Panc1 (cell line): ENCODE measurements around the gene ATP13A4. TPM values are rescaled to one million over a fixed set of nuclear protein-coding genes. Genes with fewer than 3 reads are reported as not detected.

Experiments
- ATAC-seq: fragments of 200-7000 bp; cut with Tn5 transposase; 2 replicates; pipeline ENCODE4 v1.9.1; 2020; ENCODE audit warnings: mild to moderate bottlenecking, moderate library complexity
- BruUV-seq: library from RNA; stranded (reverse); fragments of 400-500 nt; replicated peaks from 2 replicates; lab custom pipeline; 2021; lab: Mats Ljungman, UMichigan
- CTCF ChIA-PET: fragments of 300-600 bp; sonication (Branson Sonifier 250); formaldehyde crosslinking; loops from one replicate; lab custom pipeline; 2022; ENCODE audit warnings: antibody characterized with exemption; lab: Charles Lee
- POLR2A ChIA-PET: fragments of 300-600 bp; sonication (Branson Sonifier 250); formaldehyde crosslinking; loops from one replicate; lab custom pipeline; 2022; ENCODE audit warnings: antibody characterized with exemption; lab: Charles Lee
- DNase-seq: peaks from one replicate; pipeline ENCODE4 v3.0.0-alpha.2; 2010; ENCODE audit warnings: low read depth, low spot score
- H3K27ac ChIP-seq: 2 replicates; pipeline ENCODE4 v1.5.1; 2011; ENCODE audit warnings: mild to moderate bottlenecking, low read length, inconsistent platforms
- H3K27me3 ChIP-seq: fragments of 200-500 bp; sonication (Bioruptor generic); 2 replicates; pipeline ENCODE4 v1.6.0; 2014; ENCODE audit warnings: low read length, inconsistent platforms; ENCODE audit not compliant: control insufficient read depth, insufficient read depth
- H3K36me3 ChIP-seq: fragments of 200-500 bp; sonication (Bioruptor generic); 2 replicates; pipeline ENCODE4 v1.5.1; 2014; ENCODE audit warnings: inconsistent platforms, mild to moderate bottlenecking, low read length, moderate library complexity; ENCODE audit not compliant: control insufficient read depth, insufficient read depth
- H3K4me1 ChIP-seq: 2 replicates; pipeline ENCODE4 v1.5.1; 2011; ENCODE audit warnings: inconsistent platforms, mild to moderate bottlenecking, low read length, moderate library complexity; ENCODE audit not compliant: control insufficient read depth, insufficient read depth
- H3K4me3 ChIP-seq, 2 experiments: 2 replicates each; pipeline ENCODE4 v1.5.1; 2011 to 2012; ENCODE audit warnings: low read depth in 2 of 2, low read length in 2 of 2, mild to moderate bottlenecking in 2 of 2, inconsistent platforms in 1 of 2, moderate library complexity in 1 of 2
- H3K9me3 ChIP-seq: fragments of 200-500 bp; sonication (Bioruptor generic); 2 replicates; pipeline ENCODE4 v1.5.1; 2014; ENCODE audit warnings: low read depth, mild to moderate bottlenecking, inconsistent platforms, low read length, moderate library complexity; ENCODE audit not compliant: control insufficient read depth, insufficient read depth
- CTCF ChIP-seq: fragments of 450-650 bp; IDR thresholded peaks from 2 replicates; pipeline ENCODE4 v1.5.1; 2017; ENCODE audit warnings: mild to moderate bottlenecking
- POLR2AphosphoS5 ChIP-seq: IDR thresholded peaks from 2 replicates; pipeline ENCODE4 v1.6.1; 2012; ENCODE audit warnings: mild to moderate bottlenecking, low read depth, low read length, moderate library complexity
- REST ChIP-seq, 2 experiments: IDR thresholded peaks; 2 replicates each; pipeline ENCODE4 v1.6.1; 2011 to 2012; ENCODE audit warnings: low read depth in 2 of 2, control low read depth in 1 of 2, low read length in 1 of 2, mild to moderate bottlenecking in 1 of 2, moderate library complexity in 1 of 2; ENCODE audit not compliant: insufficient read depth in 1 of 2
- SIN3A ChIP-seq: IDR thresholded peaks from 2 replicates; pipeline ENCODE4 v1.6.1; 2012; ENCODE audit warnings: low read depth, mild to moderate bottlenecking, low read length, moderate library complexity, borderline replicate concordance; ENCODE audit not compliant: insufficient read depth
- TCF7L2 ChIP-seq: IDR thresholded peaks from 2 replicates; pipeline ENCODE4 v1.6.1; 2011; ENCODE audit warnings: mild to moderate bottlenecking, low read depth, low read length, inconsistent platforms
- in situ Hi-C: cut with HindIII; loops from 2 replicates; pipeline ENCODE4 v1.10.0; 2016; ENCODE audit warnings: low sequenced_read_pairs, low pct_unique_long_range_greater_than_20kb
- intact Hi-C: fragments of 100-400 bp; cut with micrococcal nuclease; formaldehyde crosslinking; loops from one replicate; pipeline ENCODE4 v1.10.0; 2022; ENCODE audit not compliant: unreplicated experiment
- total RNA-seq: library from RNA; stranded (reverse); gene quantifications from one replicate; pipeline ENCODE4 v1.2.1, GENCODE V29; 2021; ENCODE audit not compliant: unreplicated experiment

The ATP13A4 gene
- total RNA-seq, 1 experiment from 2014 or later, result not detected

- ChIA-PET CTCF (no interaction called here), POLR2A (interaction anchor here (0.5 kb wide), 1 partner anchor 776 kb away, joined by 3 read pairs; no protein-coding TSS in a partner anchor)
- no peak for DNase-seq
- intact Hi-C loops, result no loop called here
- Histone ChIP-seq H3K4me3 (no peak overlapping the region), H3K36me3 (no peaks in the 10 kb centered on the region), H3K9me3 (no peaks in the 10 kb centered on the region), H3K27ac (no peak overlapping the region), H3K4me1 (no peaks in the 10 kb centered on the region), H3K27me3 (peaks cover 3% of the 10 kb centered on the region; the same call in 1 of the 2 replicates)
- in situ Hi-C loops, result no loop called here
- ATAC-seq, result no peak
- no TSS peak for BruUV-seq
- no peak for TF ChIP-seq SIN3A
- TF ChIP-seq TCF7L2, result no peak
- TF ChIP-seq POLR2AphosphoS5, result no peak
- TF ChIP-seq CTCF, result no peak
- TF ChIP-seq REST (IDR thresholded peaks at IDR 0.05; ENCODE audit: insufficient read depth in 1 of 2, low read depth in 2 of 2, low read length in 1 of 2), result no peak
These were observed 66.0 kb downstream of the ATP13A4 start for GRCh38 chr3:193488741-193489140.

- TF ChIP-seq CTCF (no peak), SIN3A (no peak), TCF7L2 (no peak), REST (IDR thresholded peaks at IDR 0.05; ENCODE audit: insufficient read depth in 1 of 2, low read depth in 2 of 2, low read length in 1 of 2) (no peak)
- H3K27me3 ChIP-seq, result peaks cover 3% of the 10 kb centered on the region; the same call in 1 of the 2 replicates
- ChIA-PET CTCF (no interaction called here), POLR2A (no interaction called here)
- intact Hi-C loops (no loop called here), in situ Hi-C loops (no loop called here)
- no peak for ATAC-seq
- H3K27ac ChIP-seq, result no peak overlapping the region
- no peaks in the 10 kb centered on the region for H3K4me1 ChIP-seq
- H3K9me3 ChIP-seq, result no peaks in the 10 kb centered on the region
- H3K4me3 ChIP-seq, result no peak overlapping the region
- no peaks in the 10 kb centered on the region for H3K36me3 ChIP-seq
- BruUV-seq, result no TSS peak
- DNase-seq, result no peak
These were observed 70.6 kb downstream of the ATP13A4 start for GRCh38 chr3:193483988-193484539.
